Body of pancreas (tissue), 4 donors: ENCODE results near the gene KXD1. TPM values are rescaled to one million over a fixed set of nuclear protein-coding genes. Genes with fewer than 3 reads are reported as not detected.
A peak's percentile ranks its signal among the peaks of the same experiment; 100 is the strongest.

Experiments used
- ATAC-seq: fragments of 150-250 bp; one replicate; pipeline ENCODE4 v1.9.1; 2016
- DNase-seq, 4 donors: peaks; one replicate each; pipeline ENCODE4 v3.0.0-alpha.2; 2019
- H3K27ac ChIP-seq, 4 donors: fragments of 200-600 bp; sonication (generic); 1 replicate in 3 of 4; 2 replicates in 1 of 4; pipeline versions ENCODE4 v1.5.1 to v1.6.1; 2016 to 2019; ENCODE audit warnings: mild to moderate bottlenecking in 1 of 4, mixed read lengths in 1 of 4, moderate library complexity in 1 of 4
- H3K27me3 ChIP-seq, 2 donors: fragments of 200-600 bp; sonication (generic); one replicate each; pipeline ENCODE4 v1.6.0; 2016; ENCODE audit warnings: mild to moderate bottlenecking in 1 of 2
- H3K36me3 ChIP-seq, 2 donors: fragments of 200-600 bp; sonication (generic); replicated peaks in 1 of 2; 2 replicates each; pipeline ENCODE4 v1.5.1; 2016; ENCODE audit warnings: low read depth in 2 of 2; ENCODE audit not compliant: insufficient read depth in 1 of 2
- H3K4me1 ChIP-seq: fragments of 200-600 bp; sonication (generic); one replicate; pipeline ENCODE4 v1.6.0; 2016
- H3K4me3 ChIP-seq, 2 donors: fragments of 200-600 bp; sonication (generic); 1 replicate in 1 of 2; 2 replicates in 1 of 2; pipeline ENCODE4 v1.5.1; 2016 to 2019
- H3K9me3 ChIP-seq, 3 donors: fragments of 200-600 bp; sonication (generic); 1 replicate in 2 of 3; 2 replicates in 1 of 3; pipeline ENCODE4 v1.5.1; 2016
- CTCF ChIP-seq, 7 experiments: fragments of 450-650 bp in 4 of 7; fragments of 200-600 bp in 3 of 7; sonication (generic) in 3 of 7; IDR thresholded peaks; one replicate each; pipeline ENCODE4 v1.5.1; 2016 to 2019; ENCODE audit warnings: antibody characterized with exemption in 7 of 7
- POLR2A ChIP-seq, 3 donors: fragments of 450-650 bp; IDR thresholded peaks; one replicate each; pipeline ENCODE4 v1.6.1; 2016; ENCODE audit warnings: antibody characterized with exemption in 3 of 3, mild to moderate bottlenecking in 2 of 3
- WGBS, 2 donors: methylation state at CpG; one replicate each; pipeline ENCODE4 v1.1.5; 2017; 5-methylcytosine and 5-hydroxymethylcytosine counted together
- intact Hi-C: fragments of 100-400 bp; cut with DNase I; formaldehyde crosslinking; loops from one replicate; pipeline ENCODE4 v1.15.1; 2023
- total RNA-seq, 2 donors: library from RNA; depleted of rRNA; stranded (reverse); fragments of >200 nt; gene quantifications; one replicate each; pipeline ENCODE4 v1.1.0, GENCODE V29; 2016

Gene KXD1
- total RNA-seq, 2 donors from 2014 or later = 62.6 to 71.1 TPM

- H3K4me3 ChIP-seq = no peak overlapping the region
- WGBS, 2 donors = 73 to 88% methylated on average over 3 to 4 of the region's 4 CpGs
- H3K9me3 ChIP-seq = no peaks in the 10 kb centered on the region
- no peak for TF ChIP-seq CTCF (IDR thresholded peaks at IDR 0.05)
- no peak for TF ChIP-seq POLR2A (IDR thresholded peaks at IDR 0.05)
- ATAC-seq (no peak), DNase-seq (no peak)
- no peaks in the 10 kb centered on the region for H3K36me3 ChIP-seq
- peaks cover 10% of the 10 kb centered on the region for H3K4me1 ChIP-seq
- H3K27me3 ChIP-seq = peaks cover 0 to 25% of the 10 kb centered on the region in 2 donors
- intact Hi-C loops = no loop called here
- no peak overlapping the region for H3K27ac ChIP-seq
These were observed 44.2 kb downstream of the KXD1 start for GRCh38 chr19:18601875-18602274.

GRCh38 chr19:18603255-18603957 is 45.7 kb downstream of the KXD1 start:
- ATAC-seq = no peak
- Histone ChIP-seq H3K27ac (no peak overlapping the region), H3K27me3 (peaks cover 0 to 27% of the 10 kb centered on the region in 2 donors), H3K9me3 (no peaks in the 10 kb centered on the region), H3K36me3 (no peaks in the 10 kb centered on the region), H3K4me3 (no peak overlapping the region), H3K4me1 (peaks cover 17% of the 10 kb centered on the region)
- 9 to 32% methylated on average over 7 to 31 of the region's 32 CpGs for WGBS, 2 donors
- DNase-seq = no peak
- intact Hi-C loops = no loop called here
- TF ChIP-seq POLR2A (IDR thresholded peaks at IDR 0.05) (no peak), CTCF (IDR thresholded peaks at IDR 0.05) (peak in 2 of 7 experiments; percentile 10 to 18)

DNA sequence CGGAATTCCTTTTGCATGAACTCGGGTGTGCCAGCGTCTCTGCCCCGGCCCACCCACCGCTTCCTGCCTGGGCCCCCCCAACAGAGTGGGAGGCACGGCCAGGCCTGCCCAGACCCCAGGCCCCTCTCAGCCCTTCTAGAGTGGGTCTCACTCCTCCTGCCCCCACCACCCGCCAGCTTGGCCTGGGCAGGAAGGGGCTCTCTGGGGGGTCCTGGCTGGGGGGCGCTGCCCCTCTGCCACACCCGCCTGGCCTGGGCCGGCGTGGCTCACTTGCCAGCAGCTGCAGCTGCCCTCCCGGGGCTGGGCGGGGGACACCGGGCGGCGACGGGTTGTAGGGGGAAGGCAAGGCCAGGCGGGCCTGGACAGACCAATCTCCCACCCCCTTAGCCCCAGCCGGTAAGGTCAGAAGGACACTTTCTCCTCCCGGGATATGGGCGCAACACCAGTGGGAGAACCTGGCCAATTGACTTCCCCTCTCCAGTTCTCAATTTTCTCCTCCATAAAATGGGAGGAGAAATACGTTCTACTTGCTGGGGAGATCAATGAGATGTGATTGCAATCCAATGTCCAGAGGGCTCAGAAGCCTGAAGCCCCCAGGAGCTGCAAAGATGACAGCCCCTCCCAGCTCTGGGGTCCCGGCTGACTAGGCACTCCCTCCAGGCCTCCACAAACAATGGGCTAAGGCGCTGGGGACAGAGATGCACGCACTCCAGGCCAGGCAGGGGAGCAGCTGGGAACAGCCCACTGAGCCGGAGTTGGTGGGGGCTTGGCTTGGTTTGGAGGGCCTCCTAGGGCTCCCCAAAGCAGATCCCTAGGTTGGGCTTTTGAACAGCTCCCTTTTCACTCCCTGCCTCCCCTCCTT is 46.5 kb downstream of the KXD1 start:
- H3K4me3 ChIP-seq = no peak overlapping the region
- ATAC-seq (no peak), DNase-seq (no peak)
- H3K4me1 ChIP-seq = peaks cover 17% of the 10 kb centered on the region
- no peaks in the 10 kb centered on the region for H3K9me3 ChIP-seq
- intact Hi-C loops = no loop called here
- H3K27ac ChIP-seq = no peak overlapping the region
- no peak for TF ChIP-seq CTCF (IDR thresholded peaks at IDR 0.05)
- no peak for TF ChIP-seq POLR2A (IDR thresholded peaks at IDR 0.05)
- H3K36me3 ChIP-seq = no peaks in the 10 kb centered on the region
- 22 to 26% methylated on average over 9 to 17 of the region's 26 CpGs for WGBS, 2 donors
- peaks cover 0 to 26% of the 10 kb centered on the region in 2 donors for H3K27me3 ChIP-seq

- Histone ChIP-seq H3K36me3 (no peaks in the 10 kb centered on the region), H3K4me1 (peaks cover 17% of the 10 kb centered on the region), H3K4me3 (no peak overlapping the region), H3K27me3 (peaks cover 0 to 29% of the 10 kb centered on the region in 2 donors), H3K9me3 (no peaks in the 10 kb centered on the region), H3K27ac (no peak overlapping the region)
- 22% methylated on average over 10 of the region's 10 CpGs for WGBS, 2 donors
- ATAC-seq = no peak
- DNase-seq = no peak
- TF ChIP-seq CTCF (IDR thresholded peaks at IDR 0.05) (no peak), POLR2A (IDR thresholded peaks at IDR 0.05) (no peak)
- intact Hi-C loops = no loop called here
These were observed 47.1 kb downstream of the KXD1 start for GRCh38 chr19:18604820-18605159.
